ENCODE data around the gene EGFL6. TPM values are rescaled to one million over a fixed set of nuclear protein-coding genes. Genes with fewer than 3 reads are reported as not detected.
A peak's percentile ranks its signal among the peaks of the same experiment; 100 is the strongest.

EGFL6 gene
- total and polyA plus RNA-seq, 2 experiments from 2014 or later, result 116 to 131 TPM

- Histone ChIP-seq H3K9me3 (ENCODE audit: low read depth) (no peaks in the 10 kb centered on the region), H3K4me3 (no peak overlapping the region), H3K36me3 (replicated peaks; ENCODE audit: insufficient read depth, low read depth) (no peaks in the 10 kb centered on the region), H3K4me2 (no peak overlapping the region), H3K27ac (no peak overlapping the region), H4K20me1 (ENCODE audit: insufficient read depth, poor library complexity, severe bottlenecking) (no peaks in the 10 kb centered on the region), H3K27me3 (no peaks in the 10 kb centered on the region), H3K9me2 (replicated peaks; ENCODE audit: insufficient read depth) (no peaks in the 10 kb centered on the region), H3K4me1 (ENCODE audit: insufficient read depth) (peaks cover 3% of the 10 kb centered on the region), H3K79me2 (no peaks in the 10 kb centered on the region), H2AFZ (no peak overlapping the region)
- no peak for DNase-seq (ENCODE audit: low spot score)
- WGBS (ENCODE audit: low lambda C conversion rate, missing lambda C conversion rate), result 80% methylated on average over 2 of the region's 2 CpGs
- no peak for TF ChIP-seq EZH2phosphoT487 (IDR thresholded peaks at IDR 0.05; ENCODE audit: low read depth, severe bottlenecking, unreplicated experiment)
- TF ChIP-seq CTCF (IDR thresholded peaks at IDR 0.05; ENCODE audit: poor library complexity), result no peak
- TF ChIP-seq EZH2 (IDR thresholded peaks at IDR 0.05; ENCODE audit: borderline replicate concordance), result no peak
Observed at GRCh38 chrX:13590207-13590606, 20.8 kb downstream of the EGFL6 start.

GRCh38 chrX:13590914-13591313 lies 21.5 kb downstream of the EGFL6 start:
- no peaks in the 10 kb centered on the region for H3K27me3 ChIP-seq
- H3K4me2 ChIP-seq, result no peak overlapping the region
- no peak for DNase-seq (ENCODE audit: low spot score)
- H3K27ac ChIP-seq, result no peak overlapping the region
- no peaks in the 10 kb centered on the region for H3K9me3 ChIP-seq (ENCODE audit: low read depth)
- no peak overlapping the region for H2AFZ ChIP-seq
- peaks cover 3% of the 10 kb centered on the region for H3K4me1 ChIP-seq (ENCODE audit: insufficient read depth)
- no peak overlapping the region for H3K4me3 ChIP-seq
- no peaks in the 10 kb centered on the region for H3K36me3 ChIP-seq (replicated peaks; ENCODE audit: insufficient read depth, low read depth)
- H3K9me2 ChIP-seq (replicated peaks; ENCODE audit: insufficient read depth), result no peaks in the 10 kb centered on the region
- 70% methylated on average over 5 of the region's 5 CpGs for WGBS (ENCODE audit: low lambda C conversion rate, missing lambda C conversion rate)
- H4K20me1 ChIP-seq (ENCODE audit: insufficient read depth, poor library complexity, severe bottlenecking), result no peaks in the 10 kb centered on the region
- TF ChIP-seq CTCF (IDR thresholded peaks at IDR 0.05; ENCODE audit: poor library complexity) (no peak), EZH2phosphoT487 (IDR thresholded peaks at IDR 0.05; ENCODE audit: low read depth, severe bottlenecking, unreplicated experiment) (no peak), EZH2 (IDR thresholded peaks at IDR 0.05; ENCODE audit: borderline replicate concordance) (no peak)
- H3K79me2 ChIP-seq, result no peaks in the 10 kb centered on the region

GRCh38 chrX:13597874-13598273 lies 28.5 kb downstream of the EGFL6 start:
- TF ChIP-seq EZH2phosphoT487 (IDR thresholded peaks at IDR 0.05; ENCODE audit: low read depth, severe bottlenecking, unreplicated experiment), result no peak
- no peak for TF ChIP-seq CTCF (IDR thresholded peaks at IDR 0.05; ENCODE audit: poor library complexity)
- TF ChIP-seq EZH2 (IDR thresholded peaks at IDR 0.05; ENCODE audit: borderline replicate concordance), result no peak
- no peak for DNase-seq (ENCODE audit: low spot score)
- no peaks in the 10 kb centered on the region for H4K20me1 ChIP-seq (ENCODE audit: insufficient read depth, poor library complexity, severe bottlenecking)
- no peak overlapping the region for H2AFZ ChIP-seq
- no peaks in the 10 kb centered on the region for H3K9me2 ChIP-seq (replicated peaks; ENCODE audit: insufficient read depth)
- WGBS (ENCODE audit: low lambda C conversion rate, missing lambda C conversion rate), result 64% methylated on average over 4 of the region's 4 CpGs
- H3K4me1 ChIP-seq (ENCODE audit: insufficient read depth), result no peaks in the 10 kb centered on the region
- H3K27me3 ChIP-seq, result no peaks in the 10 kb centered on the region
- H3K36me3 ChIP-seq (replicated peaks; ENCODE audit: insufficient read depth, low read depth), result no peaks in the 10 kb centered on the region
- H3K27ac ChIP-seq, result peak overlapping the region; percentile 17
- no peak overlapping the region for H3K4me3 ChIP-seq
- no peaks in the 10 kb centered on the region for H3K79me2 ChIP-seq
- no peaks in the 10 kb centered on the region for H3K9me3 ChIP-seq (ENCODE audit: low read depth)
- H3K4me2 ChIP-seq, result no peak overlapping the region

- Histone ChIP-seq H3K9me2 (replicated peaks; ENCODE audit: insufficient read depth) (no peaks in the 10 kb centered on the region), H3K9me3 (ENCODE audit: low read depth) (no peaks in the 10 kb centered on the region), H4K20me1 (ENCODE audit: insufficient read depth, poor library complexity, severe bottlenecking) (no peaks in the 10 kb centered on the region), H2AFZ (no peak overlapping the region), H3K36me3 (replicated peaks; ENCODE audit: insufficient read depth, low read depth) (no peaks in the 10 kb centered on the region), H3K27ac (no peak overlapping the region), H3K4me2 (no peak overlapping the region), H3K4me3 (no peak overlapping the region), H3K4me1 (ENCODE audit: insufficient read depth) (no peaks in the 10 kb centered on the region), H3K79me2 (no peaks in the 10 kb centered on the region), H3K27me3 (no peaks in the 10 kb centered on the region)
- DNase-seq (ENCODE audit: low spot score), result no peak
- 83% methylated on average over 3 of the region's 3 CpGs for WGBS (ENCODE audit: low lambda C conversion rate, missing lambda C conversion rate)
- TF ChIP-seq EZH2phosphoT487 (IDR thresholded peaks at IDR 0.05; ENCODE audit: low read depth, severe bottlenecking, unreplicated experiment), result no peak
- peak; percentile 4 for TF ChIP-seq CTCF (IDR thresholded peaks at IDR 0.05; ENCODE audit: poor library complexity)
Observed at GRCh38 chrX:13598877-13599276, 29.5 kb downstream of the EGFL6 start.

Measured in hepatocyte (in vitro differentiated cells).